SH-SY5Y (cell line): Measurements from ENCODE around the gene SLC31A1.
A peak's percentile ranks its signal among the peaks of the same experiment; 100 is the strongest.

Experiments
- GATA2 ChIP-seq: IDR thresholded peaks from 2 replicates; pipeline ENCODE4 v1.6.1; 2011; ENCODE audit warnings: mild to moderate bottlenecking, low read depth, low read length
- GATA3 ChIP-seq: IDR thresholded peaks from 2 replicates; pipeline ENCODE4 v1.6.1; 2011; ENCODE audit warnings: low read depth, mild to moderate bottlenecking, low read length, moderate library complexity

SLC31A1 gene

GRCh38 chr9:113221003-113221799, at the start of gene SLC31A1, which contains the start of gene FKBP15:
Gene SLC31A1 (plus strand): TSS chr9:113221544. CDS start chr9:113256149, 34,605 bp downstream.
Gene FKBP15 (minus strand): TSS chr9:113221277. CDS start chr9:113221243, 34 bp downstream.
- TF ChIP-seq GATA2 (no peak), GATA3 (no peak)

GRCh38 chr9:113173341-113173740, 48.0 kb upstream of the SLC31A1 start:
- TF ChIP-seq GATA3 (no peak), GATA2 (no peak)

- no peak for TF ChIP-seq GATA3
- TF ChIP-seq GATA2 = no peak
Measured at GRCh38 chr9:113176803-113177202, 44.5 kb upstream of the SLC31A1 start.

DNA sequence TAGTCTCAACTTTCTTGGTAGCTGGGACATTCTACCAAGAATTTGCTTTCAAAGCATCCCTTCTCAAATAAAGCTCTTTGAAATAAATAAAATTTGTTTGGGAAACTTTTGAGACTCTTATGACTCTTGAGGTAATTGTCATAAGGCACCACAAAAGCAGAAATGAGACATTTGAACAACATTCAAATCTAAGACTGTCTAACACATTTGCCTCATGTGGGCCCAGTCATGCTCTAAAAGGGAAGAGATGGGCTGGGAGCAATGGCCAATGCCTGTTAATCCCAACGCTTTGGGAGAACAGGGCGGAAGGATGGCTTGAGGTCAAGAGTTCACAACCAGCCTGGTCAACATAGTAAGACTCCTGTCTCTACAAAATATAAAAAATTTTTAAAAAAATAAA, 44.1 kb upstream of the SLC31A1 start:
- TF ChIP-seq GATA2 (no peak), GATA3 (no peak)

DNA sequence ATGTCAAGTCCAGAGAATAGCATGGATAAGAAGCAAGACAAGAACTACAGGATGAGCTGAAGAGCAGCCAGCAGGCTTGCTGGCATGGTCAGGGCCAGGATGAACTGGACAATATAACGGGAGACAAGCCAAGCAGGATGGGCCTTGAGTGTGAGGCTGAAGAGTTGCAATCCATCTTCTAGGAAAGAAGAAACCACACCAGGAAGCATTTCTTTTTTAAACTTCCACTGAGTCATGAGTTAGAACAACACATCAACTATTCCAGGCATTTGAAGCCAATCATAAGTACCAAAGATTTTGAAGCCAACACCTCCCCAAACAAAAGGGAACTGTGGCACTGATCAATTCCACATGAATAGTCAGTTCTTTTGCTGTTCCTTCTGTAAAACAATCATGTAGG, 43.3 kb upstream of the SLC31A1 start:
- TF ChIP-seq GATA3 = no peak
- TF ChIP-seq GATA2 = no peak

DNA sequence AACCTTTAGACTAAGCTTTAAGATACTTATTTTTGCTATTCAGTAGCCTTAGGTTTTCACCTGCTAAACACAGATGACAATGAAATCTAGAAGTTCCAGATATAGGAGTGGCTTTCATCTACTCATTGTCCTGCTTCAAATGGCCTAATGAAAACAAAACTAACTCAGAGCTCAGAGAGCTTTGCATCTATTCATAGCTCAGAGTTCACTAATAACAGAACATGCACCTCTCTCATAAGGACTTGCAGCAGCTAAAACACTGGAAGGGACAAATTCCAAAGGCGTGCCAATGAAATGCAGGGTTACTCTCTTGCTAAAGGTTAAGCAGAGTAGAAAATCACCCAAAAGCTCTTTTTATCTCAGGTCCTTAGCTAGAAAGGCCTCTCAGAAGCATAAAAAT, 41.5 kb upstream of the SLC31A1 start:
- TF ChIP-seq GATA2 (no peak), GATA3 (no peak)

DNA sequence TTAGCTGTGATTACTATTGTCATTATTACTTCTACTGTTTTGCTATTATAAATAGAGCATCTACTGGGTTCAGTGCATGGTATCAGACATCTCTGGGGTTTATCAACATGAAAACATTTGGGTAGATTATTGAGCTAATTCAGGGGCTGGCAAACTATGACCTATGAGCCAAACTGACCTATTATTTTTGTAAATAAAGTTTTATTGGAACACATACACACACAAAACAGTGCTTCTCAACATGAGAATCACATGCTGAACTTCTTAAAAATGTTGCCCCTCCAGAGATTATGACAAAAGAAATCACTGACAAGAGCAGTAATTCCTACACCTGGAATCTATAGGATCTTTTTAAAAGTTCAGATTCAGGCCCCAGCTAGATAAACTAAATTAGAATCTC, 40.2 kb upstream of the SLC31A1 start:
- TF ChIP-seq GATA3 = no peak
- no peak for TF ChIP-seq GATA2

DNA sequence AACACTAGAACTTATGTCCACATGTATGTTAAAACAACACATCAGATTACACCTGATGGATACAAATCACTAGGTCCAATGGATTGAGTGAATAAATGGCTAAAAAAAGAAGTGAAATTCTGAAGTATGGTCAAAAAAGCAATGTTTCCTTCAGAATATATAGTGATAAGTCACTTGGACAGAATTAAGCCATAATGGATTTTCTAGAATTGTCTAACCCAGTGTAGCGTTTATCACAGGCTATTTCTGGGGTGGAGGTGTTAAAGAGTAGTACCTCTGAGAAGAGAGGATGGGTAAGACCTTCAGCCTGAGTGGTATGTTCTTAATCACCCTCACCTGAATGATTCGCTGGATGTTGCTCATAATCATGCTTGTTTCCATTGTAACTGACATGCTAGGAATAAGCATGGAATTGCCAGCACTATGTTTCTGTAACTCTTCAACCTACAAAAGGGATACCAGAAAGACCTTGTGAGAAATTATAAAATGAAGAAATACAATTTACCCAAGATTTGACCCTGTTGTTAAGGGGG, 37.3 kb upstream of the SLC31A1 start:
- TF ChIP-seq GATA2 = no peak
- no peak for TF ChIP-seq GATA3

GRCh38 chr9:113184539-113184938, 36.8 kb upstream of the SLC31A1 start:
- TF ChIP-seq GATA2 (no peak), GATA3 (no peak)

GRCh38 chr9:113185271-113185670, 36.1 kb upstream of the SLC31A1 start:
- no peak for TF ChIP-seq GATA2
- TF ChIP-seq GATA3 = no peak

- TF ChIP-seq GATA3 (no peak), GATA2 (no peak)
Measured at GRCh38 chr9:113186137-113186755, 35.1 kb upstream of the SLC31A1 start.

DNA sequence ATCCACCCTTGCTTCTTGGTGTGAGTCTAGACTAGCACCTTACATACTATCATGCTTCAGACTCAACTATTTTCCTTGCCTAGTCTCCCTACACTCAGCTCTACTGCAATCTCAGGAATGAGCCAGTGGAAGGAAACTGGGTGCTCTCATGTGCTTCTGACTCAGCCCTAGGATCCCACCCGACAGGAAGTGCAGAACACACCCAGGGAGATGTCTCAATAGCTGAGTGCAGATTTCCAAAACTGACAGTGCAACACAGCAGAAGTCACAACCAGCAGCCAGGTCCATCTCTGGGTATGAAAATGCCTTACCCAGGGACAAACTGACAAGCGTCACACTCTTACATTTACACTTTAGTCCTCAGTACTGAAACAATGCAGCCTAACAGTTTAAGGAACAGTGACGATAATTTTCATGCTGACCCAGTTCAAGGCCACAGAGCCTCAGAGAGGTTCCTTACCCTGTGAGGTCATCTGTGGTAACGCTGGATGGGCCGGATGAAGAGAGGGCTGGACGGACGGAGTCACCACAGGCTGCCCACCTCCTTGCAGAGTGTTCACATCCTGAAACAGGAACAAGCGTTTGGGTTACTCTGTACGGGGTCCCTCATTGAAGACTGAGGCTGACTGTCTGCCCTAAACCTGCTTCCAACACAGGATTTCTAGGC, 33.3 kb upstream of the SLC31A1 start:
- TF ChIP-seq GATA2 (no peak), GATA3 (no peak)

DNA sequence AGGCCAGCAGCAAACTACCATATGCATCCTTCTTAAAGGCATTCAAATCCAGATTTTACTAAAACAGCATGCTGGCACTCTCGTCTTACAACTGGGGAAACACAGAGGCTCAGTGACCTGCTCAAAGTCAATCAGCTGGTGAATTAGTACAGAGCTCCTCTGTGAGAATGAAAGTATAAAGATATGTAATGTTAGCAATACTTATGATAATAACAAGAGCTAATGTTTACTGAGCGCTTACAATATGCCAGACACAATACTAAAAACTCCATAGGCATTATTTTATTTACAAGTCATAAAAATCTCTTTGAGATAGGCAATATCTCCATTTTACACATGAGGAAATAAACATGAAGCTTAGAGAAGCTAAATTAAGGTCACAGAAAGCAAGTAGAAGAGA, 28.9 kb upstream of the SLC31A1 start:
- TF ChIP-seq GATA3 (no peak), GATA2 (no peak)

DNA sequence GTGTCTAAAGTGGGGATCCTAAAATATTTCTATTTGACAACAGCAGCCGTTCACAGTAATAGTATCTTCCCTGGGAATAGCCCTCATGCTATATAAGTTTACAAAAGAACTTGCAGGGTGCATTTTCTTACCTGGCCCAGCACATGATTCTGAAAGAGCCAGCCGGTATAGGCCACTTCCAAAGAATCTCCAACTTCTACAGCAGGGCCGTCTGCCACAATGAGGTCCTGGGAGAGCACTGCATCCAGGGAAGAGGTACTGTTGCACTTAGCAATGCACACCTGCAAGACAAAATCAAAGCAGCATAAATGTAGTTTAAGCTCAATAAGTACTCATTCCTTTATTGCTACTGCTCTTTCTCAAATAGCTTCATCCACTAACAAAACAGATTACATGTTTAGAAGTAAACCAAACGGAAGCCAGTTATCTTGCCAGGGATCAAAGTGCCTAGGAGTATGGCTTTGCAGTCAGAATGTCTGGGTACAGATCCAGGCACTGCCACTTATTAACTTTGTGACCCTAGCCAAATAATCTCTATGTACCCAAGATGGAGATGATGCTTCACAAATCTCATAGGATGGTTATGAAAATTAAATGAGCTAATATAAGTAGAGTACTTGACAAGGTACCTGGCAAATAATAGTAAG, 21.5 kb upstream of the SLC31A1 start:
- TF ChIP-seq GATA3 (no peak), GATA2 (peak; percentile 28; the same call in 1 of the 2 replicates)
